ENCODE results near the gene STRADA.

DNA sequence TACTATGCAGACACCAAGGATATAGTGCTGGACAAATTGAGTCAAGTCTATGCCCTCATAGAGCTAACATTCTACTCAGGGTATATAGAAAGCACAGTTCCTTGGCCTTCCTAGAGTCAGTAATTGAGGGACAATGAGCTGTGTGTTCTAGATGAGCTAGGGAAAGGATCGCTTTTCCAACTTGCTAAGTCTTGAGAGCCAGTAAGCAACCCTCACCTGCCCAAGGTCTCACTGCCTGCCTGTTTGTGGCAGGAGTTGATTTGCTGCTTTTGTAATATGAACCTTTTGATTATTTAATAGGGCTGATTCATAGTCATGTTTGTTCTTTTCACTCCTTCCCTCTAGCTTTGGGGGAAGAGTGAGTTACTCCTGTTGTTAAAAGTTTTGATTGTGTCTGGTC lies 38.9 kb upstream of the STRADA start:
- TF ChIP-seq POLR2AphosphoS5 (IDR thresholded peaks at IDR 0.05; ENCODE audit: low read depth, low read length): no peak
- TF ChIP-seq SIN3A (IDR thresholded peaks at IDR 0.05; ENCODE audit: borderline replicate concordance, insufficient read depth, low read length): no peak

Measured in PFSK-1 (cell line).